GM04503 (cell line): ENCODE data around the gene L3MBTL2.

ENCODE experiments used
- DNase-seq: peaks from one replicate; pipeline ENCODE4 v3.0.0-alpha.2; 2012; ENCODE audit warnings: low read depth

L3MBTL2 gene

GRCh38 chr22:41215409-41215808, 10.3 kb downstream of the L3MBTL2 start:
- no peak for DNase-seq

DNA sequence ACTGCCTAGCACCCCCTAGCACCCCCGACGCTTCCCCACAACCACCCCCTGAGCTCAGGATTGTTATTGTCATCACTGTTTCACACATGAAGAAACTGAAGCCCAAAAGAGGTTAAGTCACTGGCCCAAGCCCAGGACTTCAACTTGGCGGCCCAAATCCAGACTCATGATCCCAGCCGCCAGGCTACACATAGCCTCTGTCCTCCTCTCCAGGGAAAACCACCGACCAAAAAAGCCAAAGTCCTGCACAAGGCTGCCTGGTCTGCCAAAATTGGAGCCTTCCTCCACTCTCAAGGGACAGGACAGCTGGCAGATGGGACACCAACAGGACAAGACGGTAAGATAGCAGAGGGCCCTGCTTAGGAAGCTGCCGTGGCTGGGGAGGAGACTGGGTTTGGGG, 10.8 kb downstream of the L3MBTL2 start:
- DNase-seq = no peak

- DNase-seq = no peak
These were observed 11.9 kb downstream of the L3MBTL2 start for GRCh38 chr22:41216984-41217383.

DNA sequence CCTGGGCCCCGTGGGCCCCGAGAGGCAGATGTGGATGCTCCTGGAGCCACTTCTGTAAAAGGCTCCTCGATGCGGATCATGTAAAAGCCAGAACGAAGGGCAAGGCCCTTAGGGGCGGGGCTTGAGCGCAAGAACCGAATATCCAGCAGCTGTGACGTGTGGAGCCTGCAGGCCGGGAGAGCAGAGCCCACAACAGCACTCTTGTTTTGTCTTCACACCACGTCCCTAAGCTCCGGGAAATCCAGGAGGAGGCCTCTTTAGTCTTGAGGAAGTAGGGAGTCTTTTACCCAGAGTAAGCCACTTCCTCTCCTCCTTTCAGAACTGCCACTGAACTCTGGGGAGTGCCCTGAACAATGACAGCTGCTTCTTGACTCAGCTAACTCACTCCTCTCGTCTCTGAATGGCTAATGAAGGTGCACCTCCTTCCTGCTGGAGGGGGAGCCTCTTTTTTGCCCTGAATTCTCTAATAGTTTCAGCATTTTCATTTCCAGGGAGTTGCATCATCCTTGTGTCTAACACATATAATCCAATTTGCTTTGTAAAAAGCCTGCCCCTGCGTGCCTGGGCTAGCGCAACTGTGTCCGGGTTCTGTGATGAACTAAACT, 12.5 kb downstream of the L3MBTL2 start:
- peak; percentile 77 for DNase-seq

DNA sequence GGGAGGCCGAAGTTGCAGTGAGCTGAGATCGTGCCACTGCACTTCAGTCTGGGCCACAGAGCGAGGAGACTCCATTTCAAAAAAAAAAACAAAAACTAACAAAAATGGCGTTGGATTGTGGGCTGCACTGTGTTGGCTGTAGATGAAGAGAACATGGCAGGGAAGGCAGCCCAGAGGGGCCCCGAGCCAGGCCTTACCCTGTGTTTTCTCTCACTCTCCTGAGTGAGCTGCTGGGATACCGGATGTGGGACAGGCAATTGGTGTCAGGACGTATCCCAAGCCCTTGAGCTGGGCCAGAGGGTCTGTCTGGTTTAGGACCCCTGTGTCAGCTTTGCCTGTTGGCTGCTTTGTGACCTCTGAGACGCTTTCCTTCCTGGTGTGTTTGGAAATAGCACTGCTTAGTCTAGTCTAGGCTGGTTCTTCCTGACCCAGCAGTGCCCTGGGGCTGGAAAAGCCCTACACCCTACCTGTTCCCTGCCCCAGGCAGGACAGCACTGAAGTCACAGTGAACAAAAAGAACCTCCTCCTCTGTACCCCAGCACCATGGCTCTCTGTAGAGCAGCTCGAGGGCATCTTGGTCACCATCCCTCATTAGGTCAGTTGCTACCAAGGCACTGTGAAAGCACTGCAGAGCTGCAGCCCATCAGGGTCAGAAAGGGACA, 17.9 kb downstream of the L3MBTL2 start:
- DNase-seq = no peak

- DNase-seq = no peak
These were observed 18.4 kb downstream of the L3MBTL2 start for GRCh38 chr22:41223535-41223934.

- no peak for DNase-seq
These were observed 21.9 kb downstream of the L3MBTL2 start for GRCh38 chr22:41226723-41227655.

DNA sequence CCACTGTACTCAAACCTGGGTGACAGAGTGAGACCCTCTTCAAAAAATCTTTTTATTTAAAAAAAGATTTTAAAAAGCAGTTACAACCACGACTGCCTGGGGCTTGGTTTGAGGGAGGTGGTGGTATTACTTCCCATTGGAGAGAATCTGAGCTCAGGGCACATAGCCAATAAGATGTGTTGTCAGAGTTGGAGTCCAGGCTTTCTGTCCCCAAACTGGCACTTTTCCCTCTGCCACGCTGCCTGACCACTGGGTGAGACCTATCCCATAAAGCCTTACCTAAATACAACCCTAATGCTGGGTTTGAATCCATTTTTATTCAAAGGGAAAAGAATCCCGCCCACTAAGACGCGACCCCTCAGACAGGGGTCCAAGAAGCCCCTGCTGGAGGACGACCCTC, 24.1 kb downstream of the L3MBTL2 start:
- DNase-seq = no peak

- DNase-seq = no peak
These were observed 24.8 kb downstream of the L3MBTL2 start for GRCh38 chr22:41229730-41230400.

- no peak for DNase-seq
These were observed 25.3 kb downstream of the L3MBTL2 start for GRCh38 chr22:41230401-41230785.

GRCh38 chr22:41231369-41231768, 26.3 kb downstream of the L3MBTL2 start:
- DNase-seq = no peak

DNA sequence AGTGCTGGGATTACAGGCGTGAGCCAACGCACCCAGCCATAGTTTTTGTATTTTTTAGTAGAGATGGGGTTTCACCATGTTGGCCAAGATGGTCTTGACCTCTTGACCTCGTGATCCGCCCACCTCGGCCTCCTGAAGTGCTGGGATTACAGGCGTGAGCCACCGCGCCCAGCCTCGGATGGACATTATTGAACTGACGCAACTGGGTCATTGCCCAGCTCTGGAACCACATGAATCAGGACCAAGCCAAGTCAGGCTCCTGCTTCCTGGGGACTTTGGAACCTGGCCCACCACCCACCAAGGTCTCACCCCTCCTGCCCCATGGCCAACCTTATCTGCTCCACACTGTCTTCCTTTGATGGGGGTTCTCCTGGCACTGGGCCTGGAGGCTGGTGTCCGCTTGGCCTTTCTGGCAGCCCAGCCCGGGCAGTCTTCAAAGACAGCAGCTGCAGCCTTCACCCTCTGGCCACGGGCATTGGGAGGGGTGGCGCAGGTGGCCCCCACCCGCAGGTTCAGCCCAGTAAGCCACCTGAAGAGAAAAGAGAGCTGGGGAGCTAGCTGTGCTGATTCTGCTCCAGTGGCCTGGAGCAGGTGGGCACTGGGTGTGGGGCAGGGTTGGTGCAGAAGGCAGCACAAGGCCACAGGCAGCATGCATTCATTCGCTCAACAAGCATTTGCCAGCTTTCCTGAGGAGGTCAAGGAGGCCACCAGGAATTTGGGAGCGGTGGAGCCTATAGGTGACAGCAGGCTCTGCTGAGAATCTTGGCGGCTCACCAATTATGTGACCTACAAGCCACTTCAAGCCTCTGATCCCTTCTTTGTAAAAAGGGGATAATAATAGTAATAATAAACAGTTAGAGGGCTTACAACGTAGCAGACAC, 29.9 kb downstream of the L3MBTL2 start:
- no peak for DNase-seq

DNA sequence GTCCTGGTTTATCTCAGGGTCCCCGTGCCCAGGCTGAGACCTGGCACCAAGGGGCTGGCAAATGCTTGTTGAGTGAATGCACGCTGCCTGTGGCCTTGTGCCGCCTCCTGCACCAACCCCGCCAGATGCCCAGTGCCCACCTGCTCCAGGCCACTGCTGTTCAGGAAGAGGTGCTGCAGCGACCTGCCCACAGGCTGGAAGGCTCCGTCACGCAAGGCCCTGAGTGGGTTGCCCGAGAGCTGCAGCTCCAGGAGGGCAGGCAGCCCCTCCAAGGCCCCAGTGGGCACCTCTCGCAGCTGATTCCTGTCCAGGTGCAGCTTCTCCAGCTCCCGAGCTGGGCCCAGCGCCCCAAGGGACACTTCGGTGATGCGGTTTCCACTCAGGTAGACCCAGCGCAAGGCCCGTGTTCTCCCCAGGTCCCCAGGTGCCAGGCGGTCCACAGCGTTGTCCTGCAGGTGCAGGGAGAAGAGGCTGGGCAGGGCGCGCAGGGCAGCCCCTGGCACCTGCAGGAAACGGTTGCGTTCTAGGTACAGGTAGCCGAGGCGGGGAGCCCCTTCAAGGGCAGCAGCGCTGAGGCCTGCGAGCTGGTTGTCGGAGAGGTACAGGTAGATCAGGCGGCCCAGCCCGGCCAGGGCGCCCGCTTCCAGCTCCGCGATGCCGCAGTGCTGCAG, 32.1 kb downstream of the L3MBTL2 start:
- no peak for DNase-seq

DNA sequence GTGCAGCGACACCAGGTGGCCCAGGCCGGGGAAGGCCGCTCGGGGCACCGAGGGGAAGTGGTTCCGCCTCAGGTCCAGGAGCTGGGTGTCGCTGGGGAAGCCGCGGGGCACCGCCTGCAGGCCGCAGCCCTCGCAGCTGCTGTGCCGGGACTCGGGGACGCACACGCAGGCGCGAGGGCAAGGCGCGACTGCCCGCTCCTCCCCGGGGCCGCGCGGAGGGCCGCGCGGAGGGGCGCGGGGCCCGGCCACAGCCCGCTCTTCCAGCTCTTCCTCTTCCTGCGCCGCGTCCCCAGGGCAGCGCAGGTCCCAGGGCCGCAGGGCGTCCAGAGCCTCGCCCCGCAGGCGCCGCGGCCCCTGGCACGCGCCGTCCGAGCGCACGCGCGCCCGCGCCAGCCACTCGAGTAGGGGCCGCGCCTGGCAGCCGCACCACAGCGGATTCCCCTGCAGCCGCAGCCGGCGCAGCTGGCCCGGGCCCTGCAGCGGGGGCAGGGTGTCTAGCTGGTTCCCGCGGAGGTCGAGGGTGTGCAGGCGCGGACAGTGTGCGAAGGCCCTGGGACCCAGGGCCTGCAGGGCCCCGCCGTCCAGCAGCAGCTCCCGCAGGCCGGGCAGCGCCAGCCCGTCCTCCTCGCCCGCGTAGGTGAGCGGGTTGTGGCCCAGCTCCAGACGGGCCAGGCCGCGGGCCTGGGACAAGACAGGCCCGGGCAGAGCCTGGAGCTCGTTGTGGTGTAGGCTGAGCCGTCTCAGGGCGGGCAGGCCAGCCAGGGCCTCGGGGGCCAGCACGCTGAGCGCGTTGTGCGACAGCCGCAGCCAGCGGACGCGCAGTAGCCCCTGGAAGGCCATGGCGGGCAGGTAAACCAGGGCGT, 32.8 kb downstream of the L3MBTL2 start:
- DNase-seq = no peak

DNA sequence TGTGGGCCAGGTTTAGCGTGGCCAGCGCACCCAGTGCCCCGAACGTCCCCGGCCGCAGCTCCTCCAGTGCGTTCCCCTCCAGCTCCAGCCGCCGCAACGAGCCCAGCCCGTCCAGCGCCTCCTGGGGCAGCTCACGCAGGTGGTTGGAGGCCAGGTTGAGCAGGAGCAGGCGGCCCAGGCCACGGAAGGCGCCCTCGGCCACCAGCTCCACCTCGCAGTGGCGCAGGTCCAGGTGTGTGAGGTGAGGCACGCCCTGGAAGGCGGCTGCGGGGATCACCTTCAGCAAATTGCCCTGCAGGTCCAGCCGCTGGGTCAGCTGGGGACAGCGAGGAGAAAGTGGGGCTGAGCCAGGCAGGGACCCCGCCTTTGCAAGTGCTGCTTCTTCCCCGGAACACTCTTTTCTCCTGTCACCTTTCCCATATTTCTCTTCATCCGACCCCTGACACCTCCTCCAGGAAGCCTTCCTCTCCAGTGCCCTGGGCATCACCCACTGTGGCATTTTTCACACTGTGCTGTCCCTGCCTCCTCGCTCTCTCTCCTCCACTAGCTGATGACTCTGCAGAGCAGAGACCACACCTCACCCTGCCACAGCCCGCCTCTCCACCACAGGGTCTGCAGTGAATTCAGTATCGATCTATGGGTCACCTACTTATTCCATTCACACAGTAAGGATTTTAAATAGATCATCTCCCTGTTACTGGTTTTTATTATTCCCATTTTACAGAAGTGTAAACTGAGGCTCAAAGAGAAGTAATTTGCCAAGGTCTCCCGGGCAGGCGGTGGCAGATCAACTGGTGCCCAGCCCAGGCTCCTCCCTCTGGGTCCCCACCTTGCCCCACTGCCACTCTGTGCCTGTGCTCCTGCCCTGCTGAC, 33.7 kb downstream of the L3MBTL2 start:
- no peak for DNase-seq

DNA sequence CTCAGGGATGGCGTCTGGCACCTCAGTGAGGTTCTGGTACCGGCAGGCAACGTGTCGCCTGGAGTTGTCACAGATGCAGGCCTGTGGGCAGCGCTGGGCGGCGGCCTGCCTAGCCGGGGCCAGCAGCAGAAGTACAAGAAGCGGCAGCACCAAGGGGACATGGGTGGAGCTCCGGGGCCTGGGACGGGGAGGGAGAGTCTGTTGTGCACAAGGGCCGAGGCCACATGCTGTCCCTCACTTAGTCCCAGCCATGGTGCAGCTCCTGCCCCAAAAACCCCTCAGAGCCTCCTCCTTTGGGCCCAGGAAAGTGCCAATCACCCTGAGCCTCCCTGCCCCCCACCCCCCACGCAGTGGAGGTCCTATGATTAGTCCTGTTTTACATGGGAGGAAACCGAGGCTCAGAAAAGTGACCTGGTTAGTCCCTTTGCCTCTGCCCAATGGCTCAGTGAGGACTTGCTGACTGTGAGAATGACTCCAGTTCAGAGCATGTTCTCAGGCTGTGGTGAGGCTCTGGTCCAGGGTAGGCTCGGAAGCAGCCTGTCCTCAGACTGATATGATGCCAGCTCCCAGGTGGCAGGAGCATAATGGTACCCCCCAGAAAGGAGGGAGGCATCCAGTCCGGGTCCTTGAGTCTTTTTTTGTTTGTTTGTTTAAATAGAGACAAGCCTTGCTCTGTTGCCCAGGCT, 34.5 kb downstream of the L3MBTL2 start:
- no peak for DNase-seq

DNA sequence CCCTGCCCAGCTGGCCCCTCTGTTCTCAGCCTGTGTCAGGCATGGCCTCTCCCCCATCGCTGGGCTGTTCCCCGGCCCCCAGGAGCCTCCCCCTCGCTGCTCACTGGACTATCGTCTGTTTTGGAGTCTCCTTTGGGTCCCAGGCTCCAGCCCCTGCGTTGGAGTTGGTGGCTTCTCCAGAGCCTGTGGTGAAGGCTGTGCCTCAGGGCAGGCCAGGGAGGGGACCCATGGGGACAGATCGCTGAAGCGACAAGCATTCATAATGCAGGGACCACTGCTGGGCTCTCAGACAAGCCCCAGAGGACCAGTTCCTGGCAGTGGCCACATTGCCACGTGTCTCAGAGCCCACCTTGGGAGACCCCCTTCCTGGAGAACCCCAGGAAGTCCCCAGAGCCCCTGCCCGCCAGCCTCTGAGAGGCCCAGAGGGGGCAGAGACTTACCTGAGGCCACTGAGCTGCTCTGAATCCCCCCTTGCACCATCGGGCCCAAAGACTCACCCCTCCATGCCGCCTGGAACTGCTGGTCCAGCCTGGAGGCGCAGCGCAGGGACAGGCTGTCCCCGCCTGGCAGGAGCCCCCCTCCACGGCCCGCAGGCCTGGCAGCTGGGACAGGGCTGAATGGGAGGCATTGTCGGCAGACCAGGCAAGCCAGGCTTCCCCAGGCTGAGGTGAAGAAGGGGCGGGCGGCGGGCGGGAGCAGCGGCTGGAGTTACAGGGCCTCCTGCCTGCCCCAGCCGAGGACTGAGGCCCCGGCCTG, 35.4 kb downstream of the L3MBTL2 start, which contains the start of gene CHADL:
CHADL (minus strand) TSS at position 555 of the 756 bp plus-strand sequence; CDS start at position 505, 50 bp downstream.
- DNase-seq = no peak
